Breast epithelium (tissue), 4 donors: ENCODE data around the gene FOXN3. TPM values are rescaled to one million over a fixed set of nuclear protein-coding genes. Genes with fewer than 3 reads are reported as not detected.

Source experiments
- DNase-seq, 2 donors: peaks; one replicate each; pipeline ENCODE4 v3.0.0-alpha.2; 2019; ENCODE audit warnings: low spot score in 2 of 2
- H3K27ac ChIP-seq, 2 donors: fragments of 200-600 bp; sonication (generic) in 1 of 2; one replicate each; pipeline ENCODE4 v1.5.1; 2016 to 2019; ENCODE audit warnings: mild to moderate bottlenecking in 1 of 2
- H3K27me3 ChIP-seq, 2 donors: fragments of 200-600 bp; sonication (generic) in 1 of 2; one replicate each; pipeline versions ENCODE4 v1.5.1 to v1.6.0; 2017 to 2019; ENCODE audit warnings: control low read depth in 1 of 2, mild to moderate bottlenecking in 1 of 2
- H3K36me3 ChIP-seq: fragments of 200-600 bp; one replicate; pipeline ENCODE4 v1.5.1; 2019
- H3K4me1 ChIP-seq, 2 donors: fragments of 200-600 bp; sonication (generic); one replicate each; pipeline ENCODE4 v1.5.1; 2016 to 2019; ENCODE audit warnings: control low read depth in 1 of 2
- H3K4me3 ChIP-seq, 3 donors: fragments of 200-600 bp; sonication (generic); 1 replicate in 2 of 3; 2 replicates in 1 of 3; pipeline ENCODE4 v1.5.1; 2016 to 2019; ENCODE audit warnings: mild to moderate bottlenecking in 3 of 3, moderate library complexity in 2 of 3
- H3K9me3 ChIP-seq, 2 donors: fragments of 200-600 bp; sonication (generic) in 1 of 2; one replicate each; pipeline ENCODE4 v1.5.1; 2016 to 2019; ENCODE audit warnings: control low read depth in 1 of 2
- CTCF ChIP-seq, 3 donors: fragments of 450-650 bp; IDR thresholded peaks; one replicate each; pipeline ENCODE4 v1.5.1; 2016 to 2017; ENCODE audit warnings: antibody characterized with exemption in 3 of 3, mild to moderate bottlenecking in 3 of 3, moderate library complexity in 3 of 3
- POLR2A ChIP-seq: fragments of 450-650 bp; IDR thresholded peaks from one replicate; pipeline ENCODE4 v1.6.1; 2016; ENCODE audit warnings: antibody characterized with exemption, mild to moderate bottlenecking, moderate library complexity
- POLR2AphosphoS5 ChIP-seq, 3 donors: sonication (generic); formaldehyde crosslinking; IDR thresholded peaks; one replicate each; pipeline ENCODE4 v1.6.1; 2017; ENCODE audit warnings: antibody characterized with exemption in 3 of 3
- intact Hi-C: fragments of 100-400 bp; cut with DNase I; formaldehyde crosslinking; loops from one replicate; pipeline ENCODE4 v1.15.1; 2023; ENCODE audit warnings: low total_unique reads
- total RNA-seq, 3 donors: library from RNA; depleted of rRNA; stranded (reverse); fragments of >200 nt; gene quantifications; one replicate each; pipeline ENCODE4 v1.1.0, GENCODE V29; 2016

Gene FOXN3
- total RNA-seq, 3 donors from 2014 or later = 70.7 to 180 (median 80.3) TPM

GRCh38 chr14:89108608-89109007 is 308.4 kb downstream of the FOXN3 start:
- intact Hi-C loops = loop anchor here (5.0 kb wide), 1 partner anchor 209 kb away; no protein-coding TSS in a partner anchor
- H3K4me1 ChIP-seq = no peaks in the 10 kb centered on the region
- H3K9me3 ChIP-seq = peaks cover 7 to 11% of the 10 kb centered on the region in 2 donors
- H3K4me3 ChIP-seq = no peak overlapping the region
- no peak overlapping the region for H3K27ac ChIP-seq
- no peaks in the 10 kb centered on the region for H3K27me3 ChIP-seq
- H3K36me3 ChIP-seq = no peaks in the 10 kb centered on the region
- TF ChIP-seq CTCF (IDR thresholded peaks at IDR 0.05) = no peak
- no peak for DNase-seq

- no peaks in the 10 kb centered on the region for H3K27me3 ChIP-seq
- H3K4me1 ChIP-seq = no peaks in the 10 kb centered on the region
- H3K36me3 ChIP-seq = no peaks in the 10 kb centered on the region
- intact Hi-C loops = loop anchor here (5.0 kb wide), 1 partner anchor 210 kb away; no protein-coding TSS in a partner anchor
- no peak overlapping the region for H3K4me3 ChIP-seq
- TF ChIP-seq POLR2A = no peak
- no peak for TF ChIP-seq CTCF (IDR thresholded peaks at IDR 0.05)
- no peak for TF ChIP-seq POLR2AphosphoS5 (IDR thresholded peaks at IDR 0.05)
- peaks cover 7 to 11% of the 10 kb centered on the region in 2 donors for H3K9me3 ChIP-seq
- H3K27ac ChIP-seq = no peak overlapping the region
- DNase-seq = no peak
Measured at GRCh38 chr14:89107626-89108025, 309.4 kb downstream of the FOXN3 start.
